IPS-15b (cell line): ENCODE data around the gene C1orf141.

ENCODE experiments used
- H3K27me3 ChIP-seq: one replicate; pipeline ENCODE4 v1.6.1; 2013; ENCODE audit warnings: low read length; ENCODE audit not compliant: control insufficient read depth, insufficient read depth
- H3K36me3 ChIP-seq: one replicate; pipeline ENCODE4 v1.6.1; 2013; ENCODE audit warnings: low read length; ENCODE audit not compliant: control insufficient read depth, insufficient read depth
- H3K4me1 ChIP-seq: one replicate; pipeline ENCODE4 v1.6.1; 2013; ENCODE audit warnings: mild to moderate bottlenecking, low read length; ENCODE audit not compliant: control insufficient read depth, insufficient read depth
- H3K4me3 ChIP-seq: one replicate; pipeline ENCODE4 v1.5.1; 2013; ENCODE audit warnings: low read depth, low read length
- H3K9ac ChIP-seq: one replicate; pipeline ENCODE4 v1.6.1; 2013; ENCODE audit warnings: low read depth, mild to moderate bottlenecking, low read length
- H3K9me3 ChIP-seq: one replicate; pipeline ENCODE4 v1.6.1; 2013; ENCODE audit warnings: mild to moderate bottlenecking, low read length; ENCODE audit not compliant: control insufficient read depth, insufficient read depth

C1orf141 gene

DNA sequence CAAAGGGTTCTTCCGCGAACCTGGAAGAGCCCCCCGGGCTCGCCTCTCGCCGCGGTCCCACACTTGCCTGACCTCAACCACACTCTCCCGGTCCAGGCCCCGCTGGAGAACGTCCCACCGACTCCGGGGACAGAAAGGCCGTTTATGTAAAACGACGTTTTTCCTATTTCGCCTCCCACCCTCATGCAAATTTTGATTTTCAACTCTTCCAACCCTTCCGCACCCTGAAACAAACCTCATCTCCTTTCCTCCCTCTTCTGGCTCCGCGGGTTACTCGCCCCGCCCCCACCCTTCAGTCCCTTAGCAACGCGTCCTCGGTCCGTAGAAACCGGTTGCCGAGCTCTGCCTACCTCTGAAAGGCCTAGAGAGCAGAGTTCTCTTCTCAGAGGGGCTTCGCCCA is at the start of gene C1orf141:
Gene C1orf141, minus strand, starts transcription at position 276 of the 400 bp plus-strand sequence. CDS start 7,730 bp downstream, outside the sequence.
- Histone ChIP-seq H3K9me3 (no peaks in the 10 kb centered on the region), H3K4me3 (peak within 1 kb of the TSS; percentile 69), H3K4me1 (peaks cover 8% of the 10 kb centered on the region), H3K9ac (no peak within 1 kb of the TSS), H3K36me3 (no peaks in the 10 kb centered on the region), H3K27me3 (no peaks in the 10 kb centered on the region)

DNA sequence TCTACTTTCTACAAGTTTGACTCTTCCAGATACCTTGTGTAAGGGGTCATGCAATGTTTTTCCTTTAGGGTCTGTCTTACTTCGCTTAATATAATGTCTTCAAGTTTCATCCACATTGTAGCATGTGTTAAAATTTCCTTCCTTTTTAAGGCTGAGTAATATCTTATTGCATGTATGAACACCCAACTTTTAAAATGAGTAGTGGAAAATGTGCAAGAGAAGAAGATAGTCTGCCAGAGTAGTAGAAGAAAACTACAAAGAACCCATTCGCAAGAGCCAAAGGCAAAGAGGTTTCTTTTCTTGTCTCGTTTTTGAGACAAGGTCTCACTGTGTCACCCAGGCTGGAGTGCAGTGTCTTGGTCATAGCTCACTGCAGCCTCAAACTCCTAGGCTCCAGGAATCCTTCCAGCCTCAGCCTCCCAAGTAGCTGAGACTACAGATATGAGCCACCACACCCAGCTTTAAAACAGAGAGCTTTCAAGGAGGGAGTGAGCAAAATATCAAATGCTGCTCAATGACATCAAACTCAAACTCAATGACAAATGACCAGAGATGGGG is 40.8 kb upstream of the C1orf141 start:
- Histone ChIP-seq H3K4me1 (no peaks in the 10 kb centered on the region), H3K27me3 (no peaks in the 10 kb centered on the region), H3K4me3 (no peak overlapping the region)

GRCh38 chr1:67174716-67175284 is 40.0 kb upstream of the C1orf141 start:
- Histone ChIP-seq H3K9ac (no peak overlapping the region), H3K4me1 (no peaks in the 10 kb centered on the region), H3K27me3 (no peaks in the 10 kb centered on the region), H3K4me3 (no peak overlapping the region), H3K9me3 (no peaks in the 10 kb centered on the region), H3K36me3 (no peaks in the 10 kb centered on the region)

More for the DNA sequence above, 40.8 kb upstream of the C1orf141 start:
- Histone ChIP-seq H3K36me3 (no peaks in the 10 kb centered on the region), H3K9ac (no peak overlapping the region), H3K9me3 (no peaks in the 10 kb centered on the region)

DNA sequence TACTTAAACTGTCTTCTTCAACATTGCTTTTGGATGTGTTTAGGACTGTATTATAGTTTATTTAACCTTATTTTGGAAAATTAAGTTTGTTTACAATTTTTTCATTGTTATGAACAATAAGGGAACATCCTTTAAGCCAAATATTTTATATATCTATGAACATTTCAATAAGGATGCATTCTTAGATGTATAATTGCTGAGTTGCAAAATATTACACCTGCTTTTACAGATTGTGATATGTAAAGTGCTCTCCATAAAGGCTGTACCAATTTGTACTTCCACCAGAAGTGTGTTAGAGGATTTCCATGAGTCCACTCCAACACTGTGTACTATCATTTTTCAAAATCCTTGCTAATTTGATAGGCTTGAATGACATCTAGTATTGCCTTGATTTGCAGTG is 39.2 kb upstream of the C1orf141 start:
- no peaks in the 10 kb centered on the region for H3K4me1 ChIP-seq
- H3K36me3 ChIP-seq = no peaks in the 10 kb centered on the region
- no peak overlapping the region for H3K4me3 ChIP-seq
- H3K9me3 ChIP-seq = no peaks in the 10 kb centered on the region
- H3K27me3 ChIP-seq = no peaks in the 10 kb centered on the region
- no peak overlapping the region for H3K9ac ChIP-seq

DNA sequence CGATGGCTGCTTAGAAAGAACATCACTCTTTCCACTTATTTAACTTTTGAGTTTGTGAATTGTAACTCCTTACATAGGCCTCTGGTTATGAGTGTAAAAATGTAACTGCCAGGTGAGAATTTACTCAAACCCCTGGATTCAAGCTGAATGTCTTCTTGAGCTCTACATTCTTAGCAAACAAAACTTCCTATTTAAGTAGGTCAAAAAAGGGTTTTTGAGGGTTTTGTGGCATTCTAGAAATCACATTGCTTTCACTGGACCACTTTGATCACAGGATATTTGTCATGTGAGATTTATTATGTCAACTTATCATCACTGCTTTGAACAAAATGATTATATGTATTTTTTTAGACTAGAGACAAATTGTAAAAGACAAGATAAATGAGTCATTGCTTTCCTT is 37.2 kb upstream of the C1orf141 start:
- Histone ChIP-seq H3K4me1 (no peaks in the 10 kb centered on the region), H3K4me3 (no peak overlapping the region), H3K27me3 (no peaks in the 10 kb centered on the region), H3K36me3 (no peaks in the 10 kb centered on the region), H3K9ac (no peak overlapping the region), H3K9me3 (no peaks in the 10 kb centered on the region)

- Histone ChIP-seq H3K27me3 (no peaks in the 10 kb centered on the region), H3K4me1 (no peaks in the 10 kb centered on the region), H3K9me3 (no peaks in the 10 kb centered on the region), H3K4me3 (no peak overlapping the region), H3K9ac (no peak overlapping the region), H3K36me3 (no peaks in the 10 kb centered on the region)
These were observed 36.8 kb upstream of the C1orf141 start for GRCh38 chr1:67171574-67171955.

DNA sequence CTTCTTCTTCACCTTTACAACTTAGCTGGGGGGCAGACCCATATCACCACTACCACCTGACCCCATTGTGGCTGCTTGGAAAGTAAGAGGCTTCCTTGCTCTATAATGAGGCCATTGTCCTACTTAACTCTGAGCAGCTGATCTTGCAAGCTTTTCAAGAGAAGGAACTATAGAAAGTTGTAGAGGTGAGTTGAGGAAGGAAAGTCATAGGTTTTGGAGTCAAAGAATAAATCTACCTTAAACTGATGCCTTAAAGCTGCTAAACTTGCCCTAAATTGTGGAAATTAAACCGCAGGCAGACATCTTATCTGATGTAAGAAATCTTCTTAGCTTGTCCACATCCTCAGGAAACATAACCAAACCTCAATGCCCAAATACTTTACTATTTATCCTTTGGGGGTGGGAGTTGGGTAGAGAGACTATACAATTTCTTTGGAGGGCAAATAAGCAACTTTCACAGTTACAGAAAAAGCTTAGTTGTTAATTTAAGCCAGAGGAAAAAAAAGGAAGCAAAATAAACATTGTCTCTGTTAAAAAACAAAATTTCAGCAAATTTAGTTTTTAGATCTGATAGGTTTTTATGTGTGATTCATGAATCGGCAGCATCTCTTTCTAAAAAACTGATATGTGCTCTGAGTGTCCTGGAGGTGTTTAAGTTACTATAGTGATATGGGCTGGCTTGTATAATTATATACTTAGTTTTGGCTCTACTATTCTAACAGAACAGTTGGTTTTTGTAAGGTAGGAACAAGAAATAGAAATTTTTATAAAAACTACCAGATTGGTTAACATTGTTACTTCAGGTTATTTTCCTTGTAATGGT is 36.2 kb upstream of the C1orf141 start:
- no peak overlapping the region for H3K9ac ChIP-seq
- no peak overlapping the region for H3K4me3 ChIP-seq
- H3K4me1 ChIP-seq = no peaks in the 10 kb centered on the region
- H3K9me3 ChIP-seq = no peaks in the 10 kb centered on the region
- H3K27me3 ChIP-seq = no peaks in the 10 kb centered on the region
- H3K36me3 ChIP-seq = no peaks in the 10 kb centered on the region

DNA sequence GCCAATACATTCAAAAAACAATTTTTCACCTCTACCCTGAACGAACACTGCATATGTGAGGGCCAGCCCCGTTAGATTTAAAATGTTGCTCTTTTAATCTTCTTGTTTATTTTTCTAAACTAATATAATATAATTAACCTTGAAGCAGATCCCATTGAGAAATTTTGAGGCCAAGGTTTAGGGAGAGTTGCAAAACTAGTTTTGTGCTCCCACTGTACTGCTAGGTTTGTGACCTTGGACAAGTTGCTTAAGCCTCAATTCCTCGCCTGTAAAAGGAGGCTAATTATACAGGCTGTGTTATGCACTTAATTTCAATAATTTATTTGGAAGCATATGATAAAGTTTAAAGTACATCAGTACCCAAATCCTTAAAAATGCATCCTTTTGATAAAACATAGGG is 35.2 kb upstream of the C1orf141 start:
- H3K4me3 ChIP-seq = no peak overlapping the region
- H3K27me3 ChIP-seq = no peaks in the 10 kb centered on the region
- H3K4me1 ChIP-seq = no peaks in the 10 kb centered on the region

DNA sequence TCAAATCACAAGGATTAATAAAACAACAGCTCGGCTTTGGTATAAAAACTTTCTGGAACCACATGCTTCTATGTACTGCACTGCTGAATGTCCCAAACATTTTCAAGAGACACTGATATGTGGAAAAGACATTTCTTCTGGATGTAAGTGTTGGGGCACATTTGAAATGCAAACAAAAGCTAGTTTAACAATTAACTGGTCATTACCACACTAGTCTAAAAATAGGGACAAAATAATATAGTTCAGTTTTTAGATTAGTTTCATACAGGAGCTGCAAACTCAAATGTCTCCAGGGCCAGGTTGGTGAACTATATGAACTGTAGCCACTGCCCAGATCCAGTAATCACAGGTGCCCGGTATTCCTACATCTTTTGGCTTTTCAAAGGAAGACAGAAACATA is 34.7 kb upstream of the C1orf141 start:
- no peak overlapping the region for H3K9ac ChIP-seq
- H3K27me3 ChIP-seq = no peaks in the 10 kb centered on the region
- no peaks in the 10 kb centered on the region for H3K9me3 ChIP-seq
- H3K36me3 ChIP-seq = no peaks in the 10 kb centered on the region
- no peak overlapping the region for H3K4me3 ChIP-seq
- no peaks in the 10 kb centered on the region for H3K4me1 ChIP-seq

More for the DNA sequence above, 35.2 kb upstream of the C1orf141 start:
- H3K36me3 ChIP-seq = no peaks in the 10 kb centered on the region
- no peak overlapping the region for H3K9ac ChIP-seq
- H3K9me3 ChIP-seq = no peaks in the 10 kb centered on the region

- Histone ChIP-seq H3K36me3 (no peaks in the 10 kb centered on the region), H3K9me3 (no peaks in the 10 kb centered on the region), H3K4me1 (no peaks in the 10 kb centered on the region), H3K9ac (no peak within 1 kb of the TSS), H3K27me3 (no peaks in the 10 kb centered on the region), H3K4me3 (no peak within 1 kb of the TSS)
These were observed 31.4 kb upstream of the C1orf141 start, which contains the start of gene IL23R for GRCh38 chr1:67166196-67166595. TSS of gene IL23R (plus strand) at chr1:67166454. CDS start at chr1:67168121, 1,667 bp downstream.

DNA sequence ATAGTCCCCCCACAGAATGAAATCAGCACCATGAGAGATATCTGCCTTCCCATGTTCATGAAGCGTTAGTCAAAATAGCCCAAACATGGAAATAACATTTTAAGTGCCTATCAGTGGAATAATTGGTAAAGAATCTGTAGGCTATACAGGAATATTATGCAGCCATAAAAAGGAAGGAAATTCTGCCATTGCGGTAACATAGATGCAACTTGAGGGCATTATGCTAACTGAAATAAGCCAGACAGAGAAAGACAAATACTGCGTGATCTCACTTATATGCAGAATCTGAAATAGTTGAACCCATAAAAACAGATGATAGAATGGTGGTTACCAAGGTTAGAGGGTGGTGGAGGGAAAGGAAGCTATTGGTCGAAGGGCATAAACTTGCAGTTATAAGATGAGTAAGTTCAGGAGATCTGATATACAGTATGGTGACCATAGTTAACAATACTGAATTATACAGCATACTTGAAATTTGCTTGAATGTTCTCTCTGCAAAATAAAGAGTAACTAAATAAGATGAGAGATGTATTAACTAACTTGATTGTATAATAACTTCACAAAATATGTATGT is 30.8 kb upstream of the C1orf141 start:
- no peaks in the 10 kb centered on the region for H3K36me3 ChIP-seq
- no peak overlapping the region for H3K4me3 ChIP-seq
- H3K27me3 ChIP-seq = no peaks in the 10 kb centered on the region
- no peaks in the 10 kb centered on the region for H3K4me1 ChIP-seq
- H3K9me3 ChIP-seq = no peaks in the 10 kb centered on the region
- H3K9ac ChIP-seq = no peak overlapping the region
